Uterus (tissue), 2 donors: ENCODE measurements around the gene NDUFV2.

Source experiments
- POLR2A ChIP-seq, 2 donors: fragments of 450-650 bp; IDR thresholded peaks; one replicate each; pipeline ENCODE4 v1.6.1; 2016; ENCODE audit warnings: antibody characterized with exemption in 2 of 2, mild to moderate bottlenecking in 1 of 2, moderate library complexity in 1 of 2
- TF ChIP-seq, protein P1 (sequence below), 4 experiments: fragments of 200-600 bp in 2 of 4; fragments of 450-650 bp in 2 of 4; sonication (generic) in 2 of 4; IDR thresholded peaks; one replicate each; pipeline ENCODE4 v1.5.1; 2016 to 2019; ENCODE audit warnings: antibody characterized with exemption in 4 of 4, mild to moderate bottlenecking in 2 of 4, moderate library complexity in 1 of 4

GRCh38 chr18:9086624-9087023 is 15.9 kb upstream of the NDUFV2 start:
- no peak for TF ChIP-seq POLR2A (IDR thresholded peaks at IDR 0.05)
- TF ChIP-seq, protein P1, sequence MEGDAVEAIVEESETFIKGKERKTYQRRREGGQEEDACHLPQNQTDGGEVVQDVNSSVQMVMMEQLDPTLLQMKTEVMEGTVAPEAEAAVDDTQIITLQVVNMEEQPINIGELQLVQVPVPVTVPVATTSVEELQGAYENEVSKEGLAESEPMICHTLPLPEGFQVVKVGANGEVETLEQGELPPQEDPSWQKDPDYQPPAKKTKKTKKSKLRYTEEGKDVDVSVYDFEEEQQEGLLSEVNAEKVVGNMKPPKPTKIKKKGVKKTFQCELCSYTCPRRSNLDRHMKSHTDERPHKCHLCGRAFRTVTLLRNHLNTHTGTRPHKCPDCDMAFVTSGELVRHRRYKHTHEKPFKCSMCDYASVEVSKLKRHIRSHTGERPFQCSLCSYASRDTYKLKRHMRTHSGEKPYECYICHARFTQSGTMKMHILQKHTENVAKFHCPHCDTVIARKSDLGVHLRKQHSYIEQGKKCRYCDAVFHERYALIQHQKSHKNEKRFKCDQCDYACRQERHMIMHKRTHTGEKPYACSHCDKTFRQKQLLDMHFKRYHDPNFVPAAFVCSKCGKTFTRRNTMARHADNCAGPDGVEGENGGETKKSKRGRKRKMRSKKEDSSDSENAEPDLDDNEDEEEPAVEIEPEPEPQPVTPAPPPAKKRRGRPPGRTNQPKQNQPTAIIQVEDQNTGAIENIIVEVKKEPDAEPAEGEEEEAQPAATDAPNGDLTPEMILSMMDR (IDR thresholded peaks at IDR 0.05) = no peak
